ENCODE measurements around the gene AKAP8L.
"Not testable (repeated sequence)": the region's sequence is repeated elsewhere in the genome, so short reads cannot be mapped to it uniquely, and the experiment has no call there.

Gene AKAP8L

GRCh38 chr19:15379083-15379998, 39.4 kb downstream of the AKAP8L start, which contains the start of gene AKAP8:
Gene AKAP8, minus strand, starts transcription at chr19:15379787. Its CDS starts 56 bp downstream, at chr19:15379731.
- peak; percentile 99 for DNase-seq

- peak; percentile 68 for DNase-seq
Measured at GRCh38 chr19:15378534-15379082, 40.2 kb downstream of the AKAP8L start.

GRCh38 chr19:15374796-15375440, 43.9 kb downstream of the AKAP8L start:
- no peak for DNase-seq

GRCh38 chr19:15374105-15374651, 44.6 kb downstream of the AKAP8L start:
- DNase-seq: no peak

GRCh38 chr19:15373644-15374043, 45.1 kb downstream of the AKAP8L start:
- DNase-seq: no peak

- DNase-seq: no peak
Measured at GRCh38 chr19:15372891-15373301, 45.9 kb downstream of the AKAP8L start.

- DNase-seq: no peak
Measured at GRCh38 chr19:15372470-15372869, 46.3 kb downstream of the AKAP8L start.

- DNase-seq: no peak
Measured at GRCh38 chr19:15371786-15372380, 46.9 kb downstream of the AKAP8L start.

GRCh38 chr19:15371119-15371518, 47.7 kb downstream of the AKAP8L start:
- DNase-seq: no peak

GRCh38 chr19:15369594-15369891, 49.2 kb downstream of the AKAP8L start:
- no peak for DNase-seq

- DNase-seq: no peak
Measured at GRCh38 chr19:15368798-15369593, 49.8 kb downstream of the AKAP8L start.

- no peak for DNase-seq
Measured at GRCh38 chr19:15368051-15368632, 50.6 kb downstream of the AKAP8L start.

GRCh38 chr19:15367439-15367838, 51.3 kb downstream of the AKAP8L start:
- DNase-seq: no peak

GRCh38 chr19:15365264-15365663, 53.5 kb downstream of the AKAP8L start:
- DNase-seq: no peak

GRCh38 chr19:15363791-15364190, 55.0 kb downstream of the AKAP8L start:
- not testable (repeated sequence) for DNase-seq

GRCh38 chr19:15363048-15363447, 55.7 kb downstream of the AKAP8L start:
- not testable (repeated sequence) for DNase-seq

GRCh38 chr19:15360015-15360414, 58.8 kb downstream of the AKAP8L start:
- peak; percentile 34 for DNase-seq

- DNase-seq: no peak
Measured at GRCh38 chr19:15358918-15359317, 59.9 kb downstream of the AKAP8L start.

- DNase-seq: no peak
Measured at GRCh38 chr19:15357906-15358305, 60.9 kb downstream of the AKAP8L start.

GRCh38 chr19:15354566-15355296, 64.1 kb downstream of the AKAP8L start:
- no peak for DNase-seq

GRCh38 chr19:15353908-15354307, 64.9 kb downstream of the AKAP8L start:
- no peak for DNase-seq

Measured in activated CD4-positive, alpha-beta T cell treated with anti-CD3 and anti-CD28 coated beads, Interleukin-2, amount 50 U/mL, for 16 hours (primary cell).